HUES6 (cell line): ENCODE data around the gene TMEM254.
"Not testable (repeated sequence)": the region's sequence is repeated elsewhere in the genome, so short reads cannot be mapped to it uniquely, and the experiment has no call there.

ENCODE experiments used
- H3K27ac ChIP-seq: 2 replicates; pipeline ENCODE4 v1.7.0; 2013; ENCODE audit warnings: low read depth, mild to moderate bottlenecking, low read length, inconsistent platforms
- H3K27me3 ChIP-seq: 2 replicates; pipeline ENCODE4 v1.6.1; 2013; ENCODE audit warnings: low read length; ENCODE audit not compliant: control insufficient read depth, insufficient read depth
- H3K36me3 ChIP-seq: 2 replicates; pipeline ENCODE4 v1.6.1; 2013; ENCODE audit warnings: low read length; ENCODE audit not compliant: control insufficient read depth, insufficient read depth
- H3K4me1 ChIP-seq: 2 replicates; pipeline ENCODE4 v1.6.1; 2013; ENCODE audit warnings: low read length; ENCODE audit not compliant: control insufficient read depth, insufficient read depth
- H3K4me3 ChIP-seq: 2 replicates; pipeline ENCODE4 v1.5.1; 2013; ENCODE audit warnings: low read depth, low read length
- H3K9ac ChIP-seq: one replicate; pipeline ENCODE4 v1.6.1; 2013; ENCODE audit warnings: mild to moderate bottlenecking, low read length
- H3K9me3 ChIP-seq: 2 replicates; pipeline ENCODE4 v1.6.1; 2013; ENCODE audit warnings: low read depth, low read length; ENCODE audit not compliant: control insufficient read depth, insufficient read depth

TMEM254 gene

DNA sequence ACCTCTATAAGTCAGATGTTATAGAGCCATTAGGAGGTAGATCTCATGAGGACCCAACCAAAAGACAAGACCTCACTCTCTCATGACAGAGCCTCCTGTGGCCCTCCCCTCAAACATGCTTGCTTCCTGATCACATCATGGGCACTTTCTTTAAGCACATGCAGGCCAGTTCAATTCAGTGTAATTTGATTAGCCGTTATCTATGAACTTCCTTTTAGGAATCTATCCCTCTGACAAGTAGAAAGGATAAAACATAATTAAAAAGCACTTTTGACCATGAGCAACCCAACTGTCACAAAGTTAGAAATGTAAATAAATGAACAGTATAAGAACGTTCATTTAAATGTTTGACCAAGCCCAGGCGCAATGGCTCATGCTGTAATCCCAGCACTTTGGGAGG, 27.7 kb upstream of the TMEM254 start:
- no peak overlapping the region for H3K27ac ChIP-seq
- H3K27me3 ChIP-seq: no peaks in the 10 kb centered on the region
- no peaks in the 10 kb centered on the region for H3K9me3 ChIP-seq
- no peaks in the 10 kb centered on the region for H3K4me1 ChIP-seq
- no peak overlapping the region for H3K9ac ChIP-seq
- H3K36me3 ChIP-seq: no peaks in the 10 kb centered on the region
- H3K4me3 ChIP-seq: no peak overlapping the region

- H3K27ac ChIP-seq: no peak overlapping the region
- no peaks in the 10 kb centered on the region for H3K27me3 ChIP-seq
- H3K9ac ChIP-seq: no peak overlapping the region
- no peak overlapping the region for H3K4me3 ChIP-seq
- H3K4me1 ChIP-seq: no peaks in the 10 kb centered on the region
- H3K9me3 ChIP-seq: no peaks in the 10 kb centered on the region
- H3K36me3 ChIP-seq: no peaks in the 10 kb centered on the region
Observed at GRCh38 chr10:80051993-80052392, 26.5 kb upstream of the TMEM254 start.

DNA sequence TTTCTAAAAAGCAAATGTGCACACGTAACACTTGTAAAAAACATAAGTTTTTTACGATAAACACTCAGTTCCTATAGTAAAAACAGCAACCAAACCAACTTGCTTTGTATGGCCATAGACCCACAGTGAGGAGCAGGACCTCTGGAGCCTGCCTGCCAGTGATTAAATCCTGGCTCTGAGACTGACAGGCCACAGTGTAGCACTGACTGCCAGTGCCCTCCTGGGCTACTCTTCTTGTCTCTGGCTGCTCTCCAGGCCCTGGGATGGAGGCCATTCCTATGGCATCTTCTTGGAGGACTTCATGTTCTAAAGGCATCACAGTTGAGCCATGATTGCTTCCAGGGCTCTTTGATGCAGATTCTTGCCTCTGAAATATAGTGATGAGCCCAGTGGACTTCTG, 22.7 kb upstream of the TMEM254 start:
- H3K36me3 ChIP-seq: no peaks in the 10 kb centered on the region
- H3K9ac ChIP-seq: no peak overlapping the region
- H3K27ac ChIP-seq: no peak overlapping the region
- H3K4me3 ChIP-seq: no peak overlapping the region
- no peaks in the 10 kb centered on the region for H3K9me3 ChIP-seq
- H3K4me1 ChIP-seq: no peaks in the 10 kb centered on the region
- H3K27me3 ChIP-seq: no peaks in the 10 kb centered on the region

GRCh38 chr10:80057171-80057570, 21.3 kb upstream of the TMEM254 start:
- no peaks in the 10 kb centered on the region for H3K9me3 ChIP-seq
- no peak overlapping the region for H3K4me3 ChIP-seq
- no peaks in the 10 kb centered on the region for H3K36me3 ChIP-seq
- no peaks in the 10 kb centered on the region for H3K27me3 ChIP-seq
- H3K9ac ChIP-seq: no peak overlapping the region
- no peak overlapping the region for H3K27ac ChIP-seq
- no peaks in the 10 kb centered on the region for H3K4me1 ChIP-seq

GRCh38 chr10:80064120-80064886, 14.2 kb upstream of the TMEM254 start:
- H3K4me1 ChIP-seq: no peaks in the 10 kb centered on the region
- no peak overlapping the region for H3K9ac ChIP-seq
- H3K36me3 ChIP-seq: no peaks in the 10 kb centered on the region
- no peak overlapping the region for H3K4me3 ChIP-seq
- H3K27ac ChIP-seq: no peak overlapping the region
- H3K27me3 ChIP-seq: no peaks in the 10 kb centered on the region
- H3K9me3 ChIP-seq: peaks cover 20% of the 10 kb centered on the region

- no peak overlapping the region for H3K4me3 ChIP-seq
- peaks cover 7% of the 10 kb centered on the region for H3K4me1 ChIP-seq
- peaks cover 29% of the 10 kb centered on the region for H3K9me3 ChIP-seq
- H3K27ac ChIP-seq: no peak overlapping the region
- no peak overlapping the region for H3K9ac ChIP-seq
- no peaks in the 10 kb centered on the region for H3K27me3 ChIP-seq
- no peaks in the 10 kb centered on the region for H3K36me3 ChIP-seq
Observed at GRCh38 chr10:80066809-80067208, 11.7 kb upstream of the TMEM254 start.

GRCh38 chr10:80067821-80068220, 10.6 kb upstream of the TMEM254 start:
- not testable (repeated sequence) for H3K36me3 ChIP-seq, H3K27me3 ChIP-seq, H3K27ac ChIP-seq, H3K4me1 ChIP-seq, H3K4me3 ChIP-seq, H3K9ac ChIP-seq
- peaks cover 29% of the 10 kb centered on the region for H3K9me3 ChIP-seq

- Histone ChIP-seq H3K9ac (no peak overlapping the region), H3K9me3 (peaks cover 29% of the 10 kb centered on the region), H3K4me1 (peaks cover 7% of the 10 kb centered on the region), H3K27ac (no peak overlapping the region), H3K27me3 (no peaks in the 10 kb centered on the region), H3K36me3 (no peaks in the 10 kb centered on the region), H3K4me3 (no peak overlapping the region)
Observed at GRCh38 chr10:80068270-80068669, 10.2 kb upstream of the TMEM254 start.

DNA sequence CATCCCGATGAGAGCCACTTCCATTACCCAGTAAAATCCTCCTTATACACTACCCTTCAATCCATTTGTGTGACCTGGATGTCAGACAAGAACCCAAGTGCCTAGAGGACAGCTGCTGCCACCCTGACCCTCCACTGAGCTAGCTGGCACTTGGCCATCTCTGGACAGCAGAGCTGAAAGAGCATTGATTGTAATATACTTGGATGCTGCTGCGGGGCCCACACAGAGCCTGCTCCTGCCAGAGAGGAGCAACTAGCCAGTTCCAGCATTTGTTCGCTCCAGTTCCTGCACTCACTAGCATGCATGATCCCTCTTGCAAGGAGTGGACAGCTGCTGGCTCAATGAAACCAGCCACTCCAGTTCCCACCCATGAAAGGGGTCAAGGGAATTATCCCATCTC, 8.4 kb upstream of the TMEM254 start:
- Histone ChIP-seq H3K9ac (no peak overlapping the region), H3K4me1 (peaks cover 7% of the 10 kb centered on the region), H3K9me3 (peaks cover 29% of the 10 kb centered on the region), H3K4me3 (no peak overlapping the region), H3K36me3 (no peaks in the 10 kb centered on the region), H3K27ac (peak overlapping the region; percentile 37; the same call in 1 of the 2 replicates), H3K27me3 (no peaks in the 10 kb centered on the region)

- H3K4me1 ChIP-seq: peaks cover 7% of the 10 kb centered on the region
- H3K4me3 ChIP-seq: no peak overlapping the region
- no peaks in the 10 kb centered on the region for H3K36me3 ChIP-seq
- peaks cover 15% of the 10 kb centered on the region for H3K9me3 ChIP-seq
- H3K27me3 ChIP-seq: no peaks in the 10 kb centered on the region
- H3K27ac ChIP-seq: no peak overlapping the region
- no peak overlapping the region for H3K9ac ChIP-seq
Observed at GRCh38 chr10:80072584-80072983, 5.9 kb upstream of the TMEM254 start.

DNA sequence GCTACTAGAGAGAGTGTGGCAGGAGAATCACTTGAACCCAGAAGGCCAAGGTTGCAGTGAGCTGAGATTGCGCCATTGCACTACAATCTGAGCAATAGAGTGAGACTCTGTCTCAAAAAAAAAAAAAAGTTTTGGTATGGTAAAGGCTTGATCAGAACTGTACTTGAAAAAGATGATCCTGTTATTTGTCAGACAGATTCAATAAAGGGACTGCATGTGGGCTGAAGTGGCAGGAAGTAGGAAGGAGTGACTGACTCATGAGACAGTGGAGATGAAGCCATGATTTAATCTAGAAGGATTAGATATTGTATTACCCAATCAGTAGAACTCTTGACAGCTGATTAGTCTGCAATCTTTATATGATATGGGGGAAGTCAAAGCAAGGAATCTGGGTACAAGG, 2.7 kb upstream of the TMEM254 start:
- Histone ChIP-seq H3K4me3 (no peak overlapping the region), H3K27me3 (no peaks in the 10 kb centered on the region), H3K4me1 (0 out of 2 replicates have a peak, but pooled peaks cover 4% of the 10 kb centered on the region), H3K9me3 (peaks cover 3% of the 10 kb centered on the region; the same call in 1 of the 2 replicates), H3K36me3 (no peaks in the 10 kb centered on the region), H3K9ac (no peak overlapping the region), H3K27ac (no peak overlapping the region)
